B cell (primary cell): ENCODE measurements around the gene ARHGAP22. TPM values are rescaled to one million over a fixed set of nuclear protein-coding genes. Genes with fewer than 3 reads are reported as not detected.

Experiments used
- ATAC-seq: fragments of 200-7000 bp; cut with Tn5 transposase; one replicate; pipeline ENCODE4 v1.10.0; 2021; ENCODE audit warnings: low read depth, mild to moderate bottlenecking, moderate number of reproducible peaks, moderate library complexity
- CTCF ChIA-PET: fragments of 350-600 bp; sonication (Branson Sonifier 250); formaldehyde crosslinking; loops from one replicate; lab custom pipeline; 2021; ENCODE audit warnings: antibody characterized with exemption, inconsistent platforms; lab: Charles Lee
- POLR2A ChIA-PET: fragments of 350-600 bp; sonication (Branson Sonifier 250); formaldehyde crosslinking; loops from one replicate; lab custom pipeline; 2021; ENCODE audit warnings: antibody characterized with exemption; lab: Charles Lee
- DNase-seq: peaks from one replicate; pipeline ENCODE4 v3.0.0; 2013
- H2AFZ ChIP-seq: 2 replicates; pipeline ENCODE4 v1.6.1; 2012; ENCODE audit warnings: mild to moderate bottlenecking, low read depth, low read length; ENCODE audit not compliant: insufficient read depth, poor library complexity, severe bottlenecking
- H3K27ac ChIP-seq, 2 donors: 1 replicate in 1 of 2; 2 replicates in 1 of 2; pipeline ENCODE4 v1.5.1; 2012 to 2013; ENCODE audit warnings: low read length in 2 of 2, mild to moderate bottlenecking in 2 of 2, moderate library complexity in 1 of 2
- H3K27me3 ChIP-seq, 4 experiments: fragments of 200-600 bp in 1 of 4; sonication (generic) in 1 of 4; replicated peaks in 1 of 4; 1 replicate in 2 of 4; 2 replicates in 2 of 4; pipeline versions ENCODE4 v1.6.1 to v1.7.0; 2013 to 2016; ENCODE audit warnings: low read length in 3 of 4, mild to moderate bottlenecking in 2 of 4, mixed read lengths in 1 of 4, moderate library complexity in 1 of 4; ENCODE audit not compliant: insufficient read depth in 4 of 4, control insufficient read depth in 3 of 4; ENCODE audit errors: control extremely low read depth in 1 of 4
- H3K36me3 ChIP-seq, 2 experiments: replicated peaks in 1 of 2; 1 replicate in 1 of 2; 2 replicates in 1 of 2; pipeline versions ENCODE4 v1.6.1 to v1.7.1; 2013; ENCODE audit warnings: low read length in 1 of 2; ENCODE audit not compliant: insufficient read depth in 2 of 2, control insufficient read depth in 1 of 2; ENCODE audit errors: control extremely low read depth in 1 of 2, extremely low read depth in 1 of 2
- H3K4me1 ChIP-seq, 2 donors: fragments of 200-600 bp in 1 of 2; sonication (generic) in 1 of 2; 1 replicate in 1 of 2; 2 replicates in 1 of 2; pipeline versions ENCODE4 v1.5.1 to v1.6.1; 2013 to 2017; ENCODE audit warnings: low read length in 2 of 2; ENCODE audit not compliant: control insufficient read depth in 2 of 2, insufficient read depth in 2 of 2
- H3K4me2 ChIP-seq: replicated peaks from 2 replicates; pipeline ENCODE3; 2012; ENCODE audit warnings: mild to moderate bottlenecking, low read depth, low read length; ENCODE audit not compliant: poor library complexity, severe bottlenecking
- H3K4me3 ChIP-seq, 5 experiments: fragments of 200-600 bp in 1 of 5; sonication (generic) in 1 of 5; 1 replicate in 3 of 5; 2 replicates in 2 of 5; pipeline versions ENCODE4 v1.5.1 to v1.7.0; 2011 to 2016; ENCODE audit warnings: low read length in 4 of 5, mild to moderate bottlenecking in 4 of 5, low read depth in 2 of 5, control low read depth in 1 of 5, moderate library complexity in 1 of 5; ENCODE audit not compliant: insufficient read depth in 1 of 5; ENCODE audit errors: control extremely low read depth in 1 of 5, extremely low read depth in 1 of 5
- H3K79me2 ChIP-seq: fragments of 200-600 bp; sonication (generic); one replicate; pipeline ENCODE4 v1.6.0; 2016; ENCODE audit warnings: low read length; ENCODE audit not compliant: control insufficient read depth, insufficient read depth
- H3K9ac ChIP-seq: fragments of 200-600 bp; sonication (generic); 2 replicates; pipeline ENCODE4 v1.6.1; 2017; ENCODE audit warnings: mild to moderate bottlenecking, low read length, moderate library complexity
- H3K9me3 ChIP-seq, 3 donors: one replicate each; pipeline versions ENCODE4 v1.6.1 to v1.7.1; 2013; ENCODE audit warnings: low read length in 2 of 3; ENCODE audit not compliant: control insufficient read depth in 2 of 3, insufficient read depth in 1 of 3; ENCODE audit errors: control extremely low read depth in 1 of 3
- H4K20me1 ChIP-seq: 2 replicates; pipeline ENCODE4 v1.6.0; 2012; ENCODE audit warnings: mild to moderate bottlenecking, low read length; ENCODE audit not compliant: insufficient read depth, control insufficient read depth, poor library complexity, severe bottlenecking
- H3K27ac Mint-ChIP-seq: one replicate; pipeline ENCODE4 v1.8.0; 2021; ENCODE audit warnings: mixed read lengths
- H3K27me3 Mint-ChIP-seq: one replicate; pipeline ENCODE4 v1.8.0; 2021; ENCODE audit warnings: mixed read lengths
- H3K4me1 Mint-ChIP-seq: one replicate; pipeline ENCODE4 v1.8.0; 2021; ENCODE audit warnings: mixed read lengths
- H3K4me3 Mint-ChIP-seq: one replicate; pipeline ENCODE4 v1.8.0; 2021; ENCODE audit warnings: mixed read lengths
- H3K9me3 Mint-ChIP-seq: one replicate; pipeline ENCODE4 v1.8.0; 2022; ENCODE audit warnings: mixed read lengths; ENCODE audit not compliant: insufficient read depth
- EZH2 ChIP-seq: IDR thresholded peaks from 2 replicates; pipeline ENCODE4 v1.6.1; 2012; ENCODE audit warnings: borderline replicate concordance, low read depth, mild to moderate bottlenecking, moderate library complexity, low read length; ENCODE audit not compliant: insufficient read depth, poor library complexity, severe bottlenecking
- WGBS: methylation state at CpG from one replicate; pipeline ENCODE4 v1.1.5; 2013; ENCODE audit warnings: missing lambda C conversion rate; ENCODE audit not compliant: insufficient coverage; 5-methylcytosine and 5-hydroxymethylcytosine counted together
- intact Hi-C: fragments of 100-400 bp; cut with micrococcal nuclease; formaldehyde crosslinking; loops from one replicate; pipeline ENCODE4 v1.10.0; 2022
- polyA plus RNA-seq: library from polyadenylated mRNA; depleted of rRNA; stranded (reverse); fragments of >200 nt; gene quantifications from 2 replicates; pipeline ENCODE4 v1.2.3, GENCODE V29; 2012
- total RNA-seq, 2 donors: library from RNA; stranded (reverse); fragments of 120-200 nt in 1 of 2; gene quantifications; 1 replicate in 1 of 2; 2 replicates in 1 of 2; pipeline versions ENCODE4 v1.2.3 to v1.2.4, GENCODE V29; 2013 to 2022
- TF ChIP-seq, protein P1 (sequence below): fragments of 200-600 bp; IDR thresholded peaks from one replicate; pipeline ENCODE4 v1.8.0; 2022; ENCODE audit warnings: antibody characterized with exemption, mild to moderate bottlenecking

Gene ARHGAP22
- total and polyA plus RNA-seq, 2 donors (not counting 1 experiment from before 2014, with no cell fraction given), result 1.9 to 2.0 TPM

- Mint-ChIP-seq H3K4me3 (no peak overlapping the region), H3K9me3 (no peaks in the 10 kb centered on the region), H3K27ac (no peak overlapping the region), H3K4me1 (peaks cover 14% of the 10 kb centered on the region), H3K27me3 (peaks cover 7% of the 10 kb centered on the region)
- TF ChIP-seq, protein P1, sequence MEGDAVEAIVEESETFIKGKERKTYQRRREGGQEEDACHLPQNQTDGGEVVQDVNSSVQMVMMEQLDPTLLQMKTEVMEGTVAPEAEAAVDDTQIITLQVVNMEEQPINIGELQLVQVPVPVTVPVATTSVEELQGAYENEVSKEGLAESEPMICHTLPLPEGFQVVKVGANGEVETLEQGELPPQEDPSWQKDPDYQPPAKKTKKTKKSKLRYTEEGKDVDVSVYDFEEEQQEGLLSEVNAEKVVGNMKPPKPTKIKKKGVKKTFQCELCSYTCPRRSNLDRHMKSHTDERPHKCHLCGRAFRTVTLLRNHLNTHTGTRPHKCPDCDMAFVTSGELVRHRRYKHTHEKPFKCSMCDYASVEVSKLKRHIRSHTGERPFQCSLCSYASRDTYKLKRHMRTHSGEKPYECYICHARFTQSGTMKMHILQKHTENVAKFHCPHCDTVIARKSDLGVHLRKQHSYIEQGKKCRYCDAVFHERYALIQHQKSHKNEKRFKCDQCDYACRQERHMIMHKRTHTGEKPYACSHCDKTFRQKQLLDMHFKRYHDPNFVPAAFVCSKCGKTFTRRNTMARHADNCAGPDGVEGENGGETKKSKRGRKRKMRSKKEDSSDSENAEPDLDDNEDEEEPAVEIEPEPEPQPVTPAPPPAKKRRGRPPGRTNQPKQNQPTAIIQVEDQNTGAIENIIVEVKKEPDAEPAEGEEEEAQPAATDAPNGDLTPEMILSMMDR, result no peak
- no peak for TF ChIP-seq EZH2
- Histone ChIP-seq H2AFZ (no peak overlapping the region), H3K4me3 (no peak overlapping the region), H3K27ac (no peak overlapping the region), H3K9me3 (no peaks in the 10 kb centered on the region), H4K20me1 (no peaks in the 10 kb centered on the region), H3K4me1 (peaks cover 10 to 13% of the 10 kb centered on the region in 2 donors), H3K27me3 (peaks cover 0 to 6% (median 0%) of the 10 kb centered on the region in 4 experiments), H3K79me2 (no peaks in the 10 kb centered on the region), H3K9ac (no peak overlapping the region), H3K4me2 (no peak overlapping the region), H3K36me3 (no peaks in the 10 kb centered on the region)
- no peak for DNase-seq
- POLR2A ChIA-PET, result no interaction called here
- intact Hi-C loops, result loop anchor here (5.0 kb wide), 1 partner anchor 148 kb away; no protein-coding TSS in a partner anchor
- no peak for ATAC-seq
- CTCF ChIA-PET, result interaction anchor here (1.2 to 13.7 kb wide), 9 partner anchors 19 to 191 kb away, joined by 3 to 512 read pairs (median 10); partner anchors contain the start of gene ARHGAP22
- 82% methylated on average over 1 of the region's 3 CpGs for WGBS
Measured at GRCh38 chr10:48554246-48554645, 50.6 kb downstream of the ARHGAP22 start.

GRCh38 chr10:48552946-48553564, 51.8 kb downstream of the ARHGAP22 start:
- Histone ChIP-seq H2AFZ (peak overlapping the region; percentile 47), H3K36me3 (no peaks in the 10 kb centered on the region), H3K9ac (no peak overlapping the region), H3K4me2 (no peak overlapping the region), H3K27ac (no peak overlapping the region), H3K9me3 (no peaks in the 10 kb centered on the region), H3K27me3 (peaks cover 0 to 6% (median 0%) of the 10 kb centered on the region in 4 experiments), H3K4me1 (peaks cover 10 to 13% of the 10 kb centered on the region in 2 donors), H3K79me2 (no peaks in the 10 kb centered on the region), H4K20me1 (no peaks in the 10 kb centered on the region), H3K4me3 (no peak overlapping the region)
- H3K4me1 Mint-ChIP-seq, result peaks cover 14% of the 10 kb centered on the region
- no peak overlapping the region for H3K4me3 Mint-ChIP-seq
- H3K27ac Mint-ChIP-seq, result no peak overlapping the region
- H3K9me3 Mint-ChIP-seq, result no peaks in the 10 kb centered on the region
- no peak for TF ChIP-seq EZH2
- TF ChIP-seq, protein P1, result no peak
- ATAC-seq (no peak), DNase-seq (no peak)
- peaks cover 7% of the 10 kb centered on the region for H3K27me3 Mint-ChIP-seq
- CTCF ChIA-PET, result interaction anchor here (0.7 to 13.7 kb wide), 21 partner anchors 16 to 192 kb away, joined by 3 to 512 read pairs (median 5); partner anchors contain the start of gene ARHGAP22
- intact Hi-C loops, result loop anchor here (1.0 to 5.0 kb wide), 4 partner anchors 24 to 149 kb away; no protein-coding TSS in a partner anchor
- POLR2A ChIA-PET, result no interaction called here
- 92% methylated on average over 12 of the region's 13 CpGs for WGBS
